ENCODE measurements around the gene TSHR.

DNA sequence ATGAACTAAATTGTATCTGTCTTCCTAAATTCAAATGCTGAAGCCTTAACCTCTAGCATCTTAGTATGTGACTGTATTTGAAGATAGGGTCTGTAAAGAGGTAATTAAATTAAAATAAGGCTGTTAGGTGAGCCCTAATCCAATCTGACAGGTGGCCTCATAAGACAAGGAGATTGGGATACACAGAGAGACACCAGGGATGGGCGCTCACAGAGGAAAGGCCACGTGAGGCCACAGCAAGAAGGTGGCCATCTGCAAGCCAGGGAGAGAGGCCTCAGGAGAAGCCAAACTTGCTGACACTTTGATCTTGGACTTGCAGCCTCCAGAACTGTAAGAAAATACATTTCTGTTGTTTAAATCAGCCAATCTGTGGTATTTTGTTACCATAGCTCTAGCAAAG is 154.8 kb downstream of the TSHR start:
- TF ChIP-seq, protein P1, sequence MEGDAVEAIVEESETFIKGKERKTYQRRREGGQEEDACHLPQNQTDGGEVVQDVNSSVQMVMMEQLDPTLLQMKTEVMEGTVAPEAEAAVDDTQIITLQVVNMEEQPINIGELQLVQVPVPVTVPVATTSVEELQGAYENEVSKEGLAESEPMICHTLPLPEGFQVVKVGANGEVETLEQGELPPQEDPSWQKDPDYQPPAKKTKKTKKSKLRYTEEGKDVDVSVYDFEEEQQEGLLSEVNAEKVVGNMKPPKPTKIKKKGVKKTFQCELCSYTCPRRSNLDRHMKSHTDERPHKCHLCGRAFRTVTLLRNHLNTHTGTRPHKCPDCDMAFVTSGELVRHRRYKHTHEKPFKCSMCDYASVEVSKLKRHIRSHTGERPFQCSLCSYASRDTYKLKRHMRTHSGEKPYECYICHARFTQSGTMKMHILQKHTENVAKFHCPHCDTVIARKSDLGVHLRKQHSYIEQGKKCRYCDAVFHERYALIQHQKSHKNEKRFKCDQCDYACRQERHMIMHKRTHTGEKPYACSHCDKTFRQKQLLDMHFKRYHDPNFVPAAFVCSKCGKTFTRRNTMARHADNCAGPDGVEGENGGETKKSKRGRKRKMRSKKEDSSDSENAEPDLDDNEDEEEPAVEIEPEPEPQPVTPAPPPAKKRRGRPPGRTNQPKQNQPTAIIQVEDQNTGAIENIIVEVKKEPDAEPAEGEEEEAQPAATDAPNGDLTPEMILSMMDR (IDR thresholded peaks at IDR 0.05) = no peak
- TF ChIP-seq EP300 (IDR thresholded peaks at IDR 0.05; ENCODE audit: low read depth) = no peak
- no peak for TF ChIP-seq POLR2AphosphoS5 (IDR thresholded peaks at IDR 0.05)
- no peak for TF ChIP-seq POLR2A (IDR thresholded peaks at IDR 0.05)
